HAP-1 (cell line): ENCODE measurements around the gene LANCL2.

ENCODE experiments used
- DNase-seq, 2 experiments: peaks; one replicate each; pipeline ENCODE4 v3.0.0-alpha.2; 2016 to 2020; ENCODE audit warnings: low spot score in 2 of 2
- H3K27me3 ChIP-seq: fragments of 250-450 bp; sonication (Bioruptor Pico); 2 replicates; pipeline ENCODE4 v1.5.1; 2020; ENCODE audit warnings: low read depth, mild to moderate bottlenecking, moderate library complexity
- H3K36me3 ChIP-seq: fragments of 250-450 bp; sonication (Bioruptor Pico); replicated peaks from 2 replicates; pipeline ENCODE4 v1.5.1; 2020; ENCODE audit warnings: mild to moderate bottlenecking
- H3K4me1 ChIP-seq: fragments of 250-450 bp; sonication (Bioruptor Pico); 2 replicates; pipeline ENCODE4 v1.5.1; 2020; ENCODE audit warnings: mild to moderate bottlenecking
- H3K4me3 ChIP-seq: fragments of 250-450 bp; sonication (Bioruptor Pico); 2 replicates; pipeline ENCODE4 v1.5.1; 2020; ENCODE audit warnings: mild to moderate bottlenecking, moderate library complexity
- H3K9me3 ChIP-seq: fragments of 250-450 bp; sonication (Bioruptor Pico); 2 replicates; pipeline ENCODE4 v1.5.1; 2020; ENCODE audit warnings: mild to moderate bottlenecking, moderate library complexity
- in situ Hi-C: fragments of 300-500 bp; cut with MboI; formaldehyde crosslinking; loops from 3 replicates; pipeline ENCODE4 v1.14.3; 2020; ENCODE audit warnings: low sequenced_read_pairs, inconsistent platforms, mixed read lengths

The LANCL2 gene, protein sequence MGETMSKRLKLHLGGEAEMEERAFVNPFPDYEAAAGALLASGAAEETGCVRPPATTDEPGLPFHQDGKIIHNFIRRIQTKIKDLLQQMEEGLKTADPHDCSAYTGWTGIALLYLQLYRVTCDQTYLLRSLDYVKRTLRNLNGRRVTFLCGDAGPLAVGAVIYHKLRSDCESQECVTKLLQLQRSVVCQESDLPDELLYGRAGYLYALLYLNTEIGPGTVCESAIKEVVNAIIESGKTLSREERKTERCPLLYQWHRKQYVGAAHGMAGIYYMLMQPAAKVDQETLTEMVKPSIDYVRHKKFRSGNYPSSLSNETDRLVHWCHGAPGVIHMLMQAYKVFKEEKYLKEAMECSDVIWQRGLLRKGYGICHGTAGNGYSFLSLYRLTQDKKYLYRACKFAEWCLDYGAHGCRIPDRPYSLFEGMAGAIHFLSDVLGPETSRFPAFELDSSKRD

DNA sequence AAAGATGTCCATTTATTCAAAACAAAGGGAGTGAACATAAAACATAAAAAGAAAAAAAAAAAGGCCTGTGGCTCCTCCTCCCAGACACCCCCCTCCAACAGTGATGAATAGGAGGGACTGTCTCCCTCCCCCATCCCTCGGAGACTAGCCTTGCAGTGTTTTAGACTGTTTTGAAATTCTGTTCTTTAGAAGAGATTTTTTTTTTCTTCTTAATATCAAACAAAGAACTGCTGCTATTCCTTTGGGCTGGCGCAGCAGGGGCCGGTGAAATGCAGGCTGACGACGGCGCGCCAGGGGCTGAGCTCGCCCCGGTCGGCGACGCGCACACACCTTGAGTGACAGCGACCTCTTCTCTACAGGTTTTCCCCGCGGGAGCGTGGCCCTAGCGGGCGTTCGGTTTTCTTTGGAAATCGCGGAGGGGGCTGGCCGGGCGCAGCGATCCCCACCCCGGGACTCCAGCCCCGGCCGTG, at the start of gene LANCL2:
Gene LANCL2, plus strand, starts transcription at position 133 of the 470 bp plus-strand sequence. CDS start 689 bp downstream, outside the sequence.
- in situ Hi-C loops, result loop anchor here (10.0 kb wide), 1 partner anchor 740 kb away; the partner anchor contains the start of gene CHCHD2
- H3K4me3 ChIP-seq, result peak within 1 kb of the TSS; percentile 99
- DNase-seq, result peak; percentile 21 to 70

DNA sequence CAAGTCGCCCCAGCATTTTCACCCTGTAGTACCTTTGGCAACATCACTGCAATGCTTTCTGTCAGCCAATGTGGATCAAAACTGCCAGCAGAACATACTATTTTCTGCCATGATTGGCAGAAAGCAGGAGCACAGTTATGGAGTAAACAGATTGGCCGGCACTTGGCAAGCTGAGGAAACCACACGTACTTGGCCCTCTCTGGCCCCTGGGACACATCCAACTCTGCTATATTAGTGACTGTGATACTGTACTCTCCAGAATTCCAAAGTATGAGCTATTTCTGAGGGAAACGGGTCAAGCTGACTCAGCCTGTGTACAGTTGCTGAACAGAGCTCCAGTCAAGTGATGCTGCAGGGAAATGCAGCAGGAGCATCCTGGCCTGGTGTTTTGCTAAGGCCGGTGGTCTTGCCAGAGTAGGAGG, 39.8 kb upstream of the LANCL2 start:
- no peaks in the 10 kb centered on the region for H3K9me3 ChIP-seq
- no peaks in the 10 kb centered on the region for H3K36me3 ChIP-seq
- no peaks in the 10 kb centered on the region for H3K4me1 ChIP-seq
- in situ Hi-C loops, result no loop called here
- no peak for DNase-seq
- no peaks in the 10 kb centered on the region for H3K27me3 ChIP-seq
- no peak overlapping the region for H3K4me3 ChIP-seq

More for the DNA sequence above, at the start of gene LANCL2:
- peaks cover 6% of the 10 kb centered on the region for H3K4me1 ChIP-seq
- H3K27me3 ChIP-seq, result no peaks in the 10 kb centered on the region
- no peaks in the 10 kb centered on the region for H3K9me3 ChIP-seq
- H3K36me3 ChIP-seq, result peaks cover 5% of the 10 kb centered on the region

DNA sequence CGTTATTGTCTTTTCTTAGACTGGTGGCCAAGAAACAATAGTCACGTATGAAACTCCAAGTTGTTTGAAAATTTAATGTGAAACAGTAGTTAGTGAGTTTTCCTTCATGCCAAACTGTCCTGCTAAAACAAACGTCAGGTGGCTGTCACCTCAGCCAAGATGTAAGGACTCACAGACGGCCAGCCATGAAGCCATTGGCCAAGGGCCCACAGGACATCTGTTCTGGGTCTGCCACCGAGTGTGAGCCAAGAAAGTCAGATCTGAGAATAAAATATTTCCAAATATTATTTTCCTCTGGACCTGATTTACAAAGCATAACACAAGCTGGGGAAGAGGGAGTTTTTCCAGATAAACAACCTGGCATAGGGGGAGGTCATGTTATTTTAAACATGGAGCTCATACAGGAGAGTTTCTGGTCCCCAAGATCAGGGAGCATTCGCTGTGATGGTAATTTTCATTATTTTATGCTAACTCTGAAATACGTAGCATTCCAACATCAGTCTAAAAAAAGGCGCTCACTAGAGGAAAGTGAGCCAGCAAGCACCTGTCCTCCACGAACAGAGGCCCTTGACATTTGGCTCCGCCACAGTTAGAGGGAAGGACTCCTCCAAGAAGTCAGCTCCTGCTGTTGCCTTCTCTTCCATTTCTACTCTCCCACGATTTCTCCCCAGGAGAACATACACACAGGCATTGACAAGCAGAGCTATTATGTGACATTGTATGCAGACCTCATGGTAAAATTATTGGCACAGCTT, 38.9 kb upstream of the LANCL2 start:
- Histone ChIP-seq H3K4me3 (no peak overlapping the region), H3K27me3 (no peaks in the 10 kb centered on the region), H3K9me3 (no peaks in the 10 kb centered on the region), H3K4me1 (no peaks in the 10 kb centered on the region), H3K36me3 (no peaks in the 10 kb centered on the region)
- DNase-seq, result no peak
- in situ Hi-C loops, result no loop called here

DNA sequence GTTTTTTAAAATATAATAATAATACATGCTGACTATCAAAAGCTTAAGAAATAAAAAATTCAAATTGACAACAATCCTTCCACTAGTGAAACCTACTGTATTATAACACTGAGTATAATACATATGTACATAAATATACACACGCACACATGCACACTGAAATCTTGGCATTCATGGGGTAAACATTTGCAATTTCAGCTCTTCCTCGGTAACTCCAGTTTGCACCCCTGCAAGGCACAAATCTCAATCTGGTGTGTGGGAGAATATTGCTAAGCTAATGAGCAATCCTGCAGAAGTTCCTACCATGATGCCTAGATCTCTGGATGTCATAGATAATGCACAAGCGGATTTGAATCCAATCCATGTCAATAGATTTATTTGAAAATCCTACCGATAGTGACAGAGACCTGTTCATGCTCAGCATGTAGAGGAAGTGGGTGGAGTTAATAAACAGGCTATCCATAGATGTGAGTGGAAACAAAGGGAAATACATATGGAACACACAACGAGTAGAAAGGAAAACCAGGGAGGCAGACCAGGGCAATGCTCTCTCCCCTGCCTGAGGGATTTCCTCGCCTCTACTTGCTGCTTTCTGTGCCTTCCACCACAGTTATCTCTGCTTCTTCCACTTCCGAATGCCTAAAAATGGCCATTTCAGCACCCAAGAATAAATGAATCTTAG, 38.1 kb upstream of the LANCL2 start:
- in situ Hi-C loops, result no loop called here

DNA sequence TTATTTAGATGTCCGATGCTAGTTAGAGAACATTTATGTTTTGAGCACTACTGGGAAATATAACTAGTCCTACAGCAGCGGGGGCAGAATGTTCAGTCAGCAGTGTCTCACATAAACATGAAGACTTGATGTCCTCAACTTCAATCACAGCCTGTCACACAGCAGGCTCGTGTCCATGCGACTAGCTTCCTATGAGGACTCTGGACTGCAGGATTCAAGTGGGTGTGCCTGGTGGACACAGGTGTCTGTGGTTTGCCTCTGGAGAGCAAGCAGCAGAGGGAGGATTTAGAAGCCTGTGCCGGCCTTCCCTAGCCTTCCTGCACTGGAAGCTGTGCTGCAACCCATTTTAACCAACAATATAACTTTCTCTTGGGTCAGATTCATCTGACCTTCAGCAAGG, 30.0 kb upstream of the LANCL2 start:
- in situ Hi-C loops, result no loop called here
- Histone ChIP-seq H3K36me3 (no peaks in the 10 kb centered on the region), H3K27me3 (no peaks in the 10 kb centered on the region), H3K4me1 (no peaks in the 10 kb centered on the region), H3K4me3 (no peak overlapping the region), H3K9me3 (no peaks in the 10 kb centered on the region)
- no peak for DNase-seq

More for the DNA sequence above, 38.1 kb upstream of the LANCL2 start:
- Histone ChIP-seq H3K27me3 (no peaks in the 10 kb centered on the region), H3K9me3 (no peaks in the 10 kb centered on the region), H3K4me3 (no peak overlapping the region), H3K36me3 (no peaks in the 10 kb centered on the region), H3K4me1 (no peaks in the 10 kb centered on the region)
- DNase-seq, result no peak

DNA sequence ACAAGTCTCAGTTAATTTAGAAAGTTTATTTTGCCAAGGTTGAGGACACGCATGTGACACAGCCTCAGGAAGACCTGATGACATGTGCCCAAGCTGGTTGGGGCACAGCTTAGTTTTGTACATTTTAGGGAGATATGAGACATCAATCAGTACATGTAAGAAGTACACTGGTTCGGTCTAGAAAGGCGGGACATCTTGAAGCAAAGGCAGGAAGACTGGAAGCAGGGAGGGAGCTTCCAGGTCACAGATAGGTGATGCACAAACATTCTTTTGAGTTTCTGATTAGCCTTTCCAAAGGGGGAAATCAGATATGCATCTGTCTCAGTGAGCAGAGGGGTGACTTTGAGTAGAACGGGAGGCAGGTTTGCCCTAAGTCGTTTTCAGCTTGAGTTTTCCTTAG, 29.4 kb upstream of the LANCL2 start:
- in situ Hi-C loops, result no loop called here
- H3K27me3 ChIP-seq, result no peaks in the 10 kb centered on the region
- no peaks in the 10 kb centered on the region for H3K9me3 ChIP-seq
- no peak for DNase-seq
- no peaks in the 10 kb centered on the region for H3K4me1 ChIP-seq
- no peaks in the 10 kb centered on the region for H3K36me3 ChIP-seq
- no peak overlapping the region for H3K4me3 ChIP-seq

DNA sequence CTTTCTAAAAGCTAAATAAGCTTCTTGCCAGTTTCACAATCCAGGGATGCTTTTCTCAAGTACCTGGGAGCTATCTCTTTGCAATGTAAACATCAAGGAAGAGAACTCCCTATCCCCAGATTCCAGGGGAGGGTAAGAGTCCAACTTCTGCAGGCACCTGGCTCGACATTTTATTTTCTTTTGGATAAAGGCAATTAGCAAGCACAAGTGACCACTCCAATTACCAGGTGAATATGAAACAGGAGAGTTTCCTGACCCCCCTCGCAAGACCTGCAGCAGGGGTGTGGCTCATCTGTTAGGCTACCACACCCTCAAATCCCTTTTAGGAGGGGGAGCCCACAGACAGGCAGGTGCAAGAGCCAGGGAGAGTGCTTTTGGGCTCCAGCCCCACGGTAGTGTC, 28.6 kb upstream of the LANCL2 start:
- in situ Hi-C loops, result no loop called here
- Histone ChIP-seq H3K4me3 (no peak overlapping the region), H3K36me3 (no peaks in the 10 kb centered on the region), H3K9me3 (no peaks in the 10 kb centered on the region), H3K4me1 (no peaks in the 10 kb centered on the region), H3K27me3 (no peaks in the 10 kb centered on the region)
- no peak for DNase-seq

DNA sequence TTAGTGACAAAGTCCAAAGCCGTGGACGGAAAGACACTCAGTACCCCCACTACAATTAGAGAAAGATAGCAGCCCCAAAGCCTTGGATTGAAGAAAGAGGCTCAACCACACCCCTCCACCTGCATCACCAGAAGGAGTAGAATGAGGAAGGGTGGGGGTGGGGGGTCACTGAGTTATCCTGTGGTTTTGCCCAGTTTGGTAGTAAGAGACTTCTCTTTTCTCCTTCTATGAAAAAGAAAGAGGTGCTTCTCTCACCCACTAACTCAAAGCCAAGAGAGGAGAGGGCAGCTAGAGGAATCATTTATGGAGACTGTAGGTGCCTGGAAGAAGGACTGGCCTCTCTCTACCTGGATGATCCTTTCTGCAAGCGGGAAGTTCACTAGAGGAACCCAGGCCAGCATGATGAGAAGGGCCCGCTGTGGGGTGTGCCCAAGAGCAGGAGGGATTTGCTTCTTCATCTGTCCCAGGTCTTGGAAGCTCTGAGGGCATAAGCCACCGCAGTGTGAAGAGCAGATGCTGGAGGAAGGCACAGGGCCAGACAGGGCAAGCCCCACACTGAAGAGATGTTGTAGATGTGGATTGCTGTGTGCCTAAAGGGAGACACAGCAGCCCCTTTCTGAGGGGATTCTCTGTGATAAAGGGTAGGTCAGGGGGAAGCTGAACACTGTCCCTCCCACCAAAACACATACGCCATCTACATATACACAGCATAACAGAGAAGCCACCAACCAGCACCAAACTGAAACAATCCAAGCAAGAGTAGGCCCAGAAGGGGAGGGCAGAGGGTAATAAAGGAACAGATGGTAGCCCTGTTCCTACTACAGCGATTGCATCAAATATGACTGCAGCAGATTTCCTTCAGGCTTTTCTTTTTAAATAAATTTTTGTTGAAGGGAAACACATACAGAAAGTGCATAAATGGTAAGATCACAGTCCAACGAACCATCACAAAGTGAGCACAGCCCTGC, 25.8 kb upstream of the LANCL2 start:
- no peaks in the 10 kb centered on the region for H3K36me3 ChIP-seq
- no peaks in the 10 kb centered on the region for H3K4me1 ChIP-seq
- no peaks in the 10 kb centered on the region for H3K9me3 ChIP-seq
- no peaks in the 10 kb centered on the region for H3K27me3 ChIP-seq
- in situ Hi-C loops, result no loop called here
- no peak overlapping the region for H3K4me3 ChIP-seq
- DNase-seq, result no peak

DNA sequence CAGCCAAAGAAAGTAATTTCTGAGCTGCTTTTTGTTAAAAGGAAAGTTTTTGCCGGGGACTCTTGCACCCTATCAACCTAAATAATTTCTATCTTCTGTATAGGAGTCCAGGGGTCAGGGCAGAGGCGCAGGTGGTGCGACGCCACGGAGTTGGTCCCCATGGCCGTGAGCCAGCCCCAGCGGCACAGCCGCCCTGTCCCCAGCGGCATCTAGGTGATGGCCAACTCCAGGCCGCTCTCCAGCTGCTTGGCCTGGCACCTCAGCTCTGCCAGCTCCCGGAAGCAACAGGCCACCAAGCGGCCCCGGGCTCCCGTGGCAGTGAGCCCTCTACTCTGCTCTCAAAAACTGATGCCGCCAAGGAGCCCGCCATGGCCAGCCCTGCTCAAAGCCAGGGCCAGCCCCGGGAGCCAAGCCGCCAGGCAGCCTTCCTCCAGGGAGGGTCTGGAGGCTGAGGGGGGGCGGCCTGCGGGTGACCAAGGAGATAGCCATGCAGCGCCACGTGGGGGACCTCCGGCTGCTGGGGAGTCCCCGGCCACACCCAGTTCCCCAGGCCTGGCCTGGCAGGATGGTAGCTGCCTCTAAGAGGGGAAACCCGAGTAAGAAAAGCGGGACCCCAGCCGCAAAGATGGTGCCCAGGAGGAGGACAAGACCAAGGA, 22.8 kb upstream of the LANCL2 start:
- H3K9me3 ChIP-seq, result no peaks in the 10 kb centered on the region
- H3K27me3 ChIP-seq, result no peaks in the 10 kb centered on the region
- H3K4me3 ChIP-seq, result no peak overlapping the region
- H3K36me3 ChIP-seq, result no peaks in the 10 kb centered on the region
- H3K4me1 ChIP-seq, result no peaks in the 10 kb centered on the region
- in situ Hi-C loops, result no loop called here
- no peak for DNase-seq

DNA sequence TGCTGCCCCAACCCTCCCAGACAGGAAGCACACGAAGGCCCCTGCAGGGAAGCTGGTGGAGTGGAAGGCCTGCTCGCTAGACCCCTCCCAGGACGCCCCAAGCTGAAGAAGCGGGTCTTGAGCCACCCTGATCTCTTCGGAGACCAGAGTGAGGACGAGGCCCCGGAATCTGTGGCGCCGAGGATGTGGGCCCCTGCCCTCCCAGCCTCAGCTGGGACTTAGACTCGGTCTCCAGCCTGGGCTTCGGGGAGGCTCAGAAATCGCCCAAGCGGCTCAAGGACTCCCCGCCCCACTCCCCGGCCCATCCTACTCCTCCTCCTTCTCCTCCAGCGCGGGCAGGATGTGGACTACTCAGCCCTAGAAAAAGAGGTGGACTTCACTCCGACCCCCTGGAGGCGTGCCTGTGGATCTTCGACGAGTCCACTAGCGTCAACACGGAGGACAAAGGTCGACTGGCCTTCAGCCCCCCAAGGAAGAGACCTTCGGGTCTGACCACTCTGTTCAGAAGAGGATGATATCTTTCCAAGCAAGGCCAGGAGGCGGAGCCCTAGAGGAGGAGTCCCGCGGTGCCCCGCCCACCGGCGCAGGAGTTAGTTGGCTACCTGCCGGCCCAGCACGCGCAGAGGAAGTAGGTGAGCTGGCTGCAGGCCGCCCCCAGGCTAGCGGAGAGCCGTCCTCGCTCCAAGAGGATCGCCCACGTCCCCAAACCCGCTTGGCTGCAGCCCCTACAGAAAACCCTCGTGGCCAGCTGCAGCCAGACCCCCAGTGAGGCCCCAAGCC, 21.9 kb upstream of the LANCL2 start:
- H3K36me3 ChIP-seq, result no peaks in the 10 kb centered on the region
- in situ Hi-C loops, result no loop called here
- H3K9me3 ChIP-seq, result no peaks in the 10 kb centered on the region
- no peaks in the 10 kb centered on the region for H3K27me3 ChIP-seq
- H3K4me1 ChIP-seq, result no peaks in the 10 kb centered on the region
- H3K4me3 ChIP-seq, result no peak overlapping the region
- no peak for DNase-seq

DNA sequence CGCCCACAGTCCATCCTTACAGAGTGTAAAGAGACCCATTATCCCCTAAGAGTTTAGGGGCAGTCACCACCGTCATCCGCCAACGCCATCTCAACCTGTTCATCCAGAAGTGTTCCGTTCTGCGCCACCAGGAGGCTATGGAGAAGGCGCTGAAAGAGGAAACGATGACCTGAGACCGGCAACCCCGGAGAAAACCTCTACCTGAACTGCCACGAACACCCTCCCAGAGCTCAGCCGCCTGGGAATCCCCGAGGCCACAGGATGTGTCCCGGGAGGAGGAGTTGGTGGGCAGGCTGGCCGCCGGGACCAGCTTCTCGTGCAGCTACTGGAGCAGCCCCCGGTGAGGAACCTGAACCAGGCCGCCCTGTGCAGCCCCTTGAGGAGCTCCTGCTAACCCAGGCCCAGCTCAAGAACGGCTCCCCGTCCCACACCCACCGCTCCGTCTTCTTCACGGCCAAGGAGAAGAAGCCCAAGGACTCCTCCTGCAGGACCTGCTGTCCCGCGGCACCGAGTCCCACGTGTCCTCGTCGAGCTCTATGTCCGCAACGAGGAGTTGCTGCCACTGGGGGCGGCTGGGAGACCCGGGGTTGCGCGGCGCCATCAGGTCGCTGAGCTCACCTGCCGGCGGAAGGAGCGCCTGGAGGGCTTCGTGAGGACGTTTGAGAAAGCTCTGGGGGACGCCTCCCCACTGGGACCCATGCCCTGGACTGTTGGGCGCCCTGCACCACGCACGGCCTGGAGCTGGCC, 21.1 kb upstream of the LANCL2 start:
- in situ Hi-C loops, result no loop called here
- DNase-seq, result no peak
- Histone ChIP-seq H3K36me3 (no peaks in the 10 kb centered on the region), H3K27me3 (no peaks in the 10 kb centered on the region), H3K4me1 (no peaks in the 10 kb centered on the region), H3K4me3 (no peak overlapping the region), H3K9me3 (no peaks in the 10 kb centered on the region)
